ENCODE measurements around the gene SLC6A8. TPM values are rescaled to one million over a fixed set of nuclear protein-coding genes. Genes with fewer than 3 reads are reported as not detected.

Gene SLC6A8
- total RNA-seq, 1 donor = 19.5 TPM

GRCh38 chrX:153724252-153725038 lies 36.7 kb downstream of the SLC6A8 start, which contains the start of the genes ABCD1 and BCAP31:
ABCD1 (plus strand) TSS chrX:153724856; CDS start chrX:153725267, 411 bp downstream.
BCAP31 (minus strand) TSS chrX:153724387; CDS start chrX:153723244, 1,143 bp downstream.
- peak within 1 kb of the TSS; percentile 65 for H3K27ac ChIP-seq (ENCODE audit: low read depth, low read length)
- peak within 1 kb of the TSS; percentile 75 for H3K4me3 ChIP-seq (ENCODE audit: insufficient read depth, low read length)
- no peak for TF ChIP-seq CTCF (IDR thresholded peaks at IDR 0.05; ENCODE audit: extremely low read depth, low read depth, low read length)
- peak within 1 kb of the TSS; percentile 83 for H3K4me2 ChIP-seq (ENCODE audit: insufficient read depth, low read length)
- peak within 1 kb of the TSS; percentile 22 for H2AFZ ChIP-seq (ENCODE audit: low read length)
- H3K79me2 ChIP-seq (ENCODE audit: insufficient read depth, low read length) = peaks cover 43% of the 10 kb centered on the region
- peaks cover 14% of the 10 kb centered on the region for H3K36me3 ChIP-seq (ENCODE audit: insufficient read depth, low read length)
- H3K9me3 ChIP-seq (ENCODE audit: low read depth, low read length) = no peaks in the 10 kb centered on the region
- H4K20me1 ChIP-seq (ENCODE audit: insufficient read depth, low read length) = peaks cover 10% of the 10 kb centered on the region
- no peaks in the 10 kb centered on the region for H3K27me3 ChIP-seq (ENCODE audit: insufficient read depth, low read length)
- peaks cover 27% of the 10 kb centered on the region for H3K4me1 ChIP-seq (ENCODE audit: insufficient read depth, low read length)
- DNase-seq (ENCODE audit: insufficient read length, low spot score, missing footprints) = peak; percentile 98

- Histone ChIP-seq H3K27me3 (ENCODE audit: insufficient read depth, low read length) (no peaks in the 10 kb centered on the region), H3K79me2 (ENCODE audit: insufficient read depth, low read length) (peaks cover 36% of the 10 kb centered on the region), H4K20me1 (ENCODE audit: insufficient read depth, low read length) (peaks cover 6% of the 10 kb centered on the region), H3K9me3 (ENCODE audit: low read depth, low read length) (no peaks in the 10 kb centered on the region), H2AFZ (ENCODE audit: low read length) (no peak overlapping the region), H3K36me3 (ENCODE audit: insufficient read depth, low read length) (peaks cover 6% of the 10 kb centered on the region), H3K4me3 (ENCODE audit: insufficient read depth, low read length) (peak overlapping the region; percentile 75), H3K27ac (ENCODE audit: low read depth, low read length) (peak overlapping the region; percentile 8), H3K4me1 (ENCODE audit: insufficient read depth, low read length) (peaks cover 27% of the 10 kb centered on the region), H3K4me2 (ENCODE audit: insufficient read depth, low read length) (peak overlapping the region; percentile 57)
- DNase-seq (ENCODE audit: insufficient read length, low spot score, missing footprints) = peak; percentile 56
- no peak for TF ChIP-seq CTCF (IDR thresholded peaks at IDR 0.05; ENCODE audit: extremely low read depth, low read depth, low read length)
Measured at GRCh38 chrX:153725039-153725831, 37.5 kb downstream of the SLC6A8 start.

- Histone ChIP-seq H3K9me3 (ENCODE audit: low read depth, low read length) (no peaks in the 10 kb centered on the region), H2AFZ (ENCODE audit: low read length) (no peak overlapping the region), H3K27ac (ENCODE audit: low read depth, low read length) (no peak overlapping the region), H3K4me2 (ENCODE audit: insufficient read depth, low read length) (peak overlapping the region; percentile 19), H3K36me3 (ENCODE audit: insufficient read depth, low read length) (peaks cover under 1% of the 10 kb centered on the region), H3K27me3 (ENCODE audit: insufficient read depth, low read length) (no peaks in the 10 kb centered on the region), H3K4me1 (ENCODE audit: insufficient read depth, low read length) (peaks cover 27% of the 10 kb centered on the region), H4K20me1 (ENCODE audit: insufficient read depth, low read length) (peaks cover 6% of the 10 kb centered on the region), H3K4me3 (ENCODE audit: insufficient read depth, low read length) (peak overlapping the region; percentile 51), H3K79me2 (ENCODE audit: insufficient read depth, low read length) (peaks cover 31% of the 10 kb centered on the region)
- no peak for TF ChIP-seq CTCF (IDR thresholded peaks at IDR 0.05; ENCODE audit: extremely low read depth, low read depth, low read length)
- no peak for DNase-seq (ENCODE audit: insufficient read length, low spot score, missing footprints)
Measured at GRCh38 chrX:153725832-153726285, 38.1 kb downstream of the SLC6A8 start.

Measured in osteoblast (primary cell).